Tibial artery (tissue), 4 donors: ENCODE results near the gene C3orf52.
"Not testable (repeated sequence)": the region's sequence is repeated elsewhere in the genome, so short reads cannot be mapped to it uniquely, and the experiment has no call there.

Experiments
- DNase-seq, 2 donors: peaks; one replicate each; pipeline ENCODE4 v3.0.0-alpha.2; 2019
- H3K27ac ChIP-seq, 2 donors: fragments of 200-600 bp; sonication (generic) in 1 of 2; 1 replicate in 1 of 2; 2 replicates in 1 of 2; pipeline ENCODE4 v1.5.1; 2018 to 2019; ENCODE audit warnings: mild to moderate bottlenecking in 1 of 2
- H3K27me3 ChIP-seq, 2 donors: fragments of 200-600 bp; sonication (generic) in 1 of 2; one replicate each; pipeline versions ENCODE4 v1.5.1 to v1.6.0; 2016 to 2019
- H3K36me3 ChIP-seq, 3 donors: fragments of 200-600 bp; sonication (generic) in 2 of 3; one replicate each; pipeline ENCODE4 v1.5.1; 2016 to 2019; ENCODE audit warnings: mild to moderate bottlenecking in 2 of 3
- H3K4me1 ChIP-seq, 4 donors: fragments of 200-600 bp; sonication (generic) in 2 of 4; 1 replicate in 3 of 4; 2 replicates in 1 of 4; pipeline ENCODE4 v1.5.1; 2016 to 2019
- H3K4me3 ChIP-seq, 2 donors: fragments of 200-600 bp; sonication (generic) in 1 of 2; 1 replicate in 1 of 2; 2 replicates in 1 of 2; pipeline ENCODE4 v1.5.1; 2018 to 2019; ENCODE audit warnings: mild to moderate bottlenecking in 2 of 2
- H3K9me3 ChIP-seq, 3 donors: fragments of 200-600 bp; sonication (generic) in 1 of 3; one replicate each; pipeline ENCODE4 v1.5.1; 2016 to 2019
- intact Hi-C: fragments of 100-400 bp; cut with DNase I; formaldehyde crosslinking; loops from one replicate; pipeline ENCODE4 v1.15.0; 2023; ENCODE audit warnings: low total_unique reads
- TF ChIP-seq, protein P1 (sequence below), 2 experiments: fragments of 200-600 bp in 1 of 2; fragments of 450-650 bp in 1 of 2; IDR thresholded peaks; one replicate each; pipeline ENCODE4 v1.5.1; 2017 to 2019; ENCODE audit warnings: antibody characterized with exemption in 2 of 2, mild to moderate bottlenecking in 1 of 2, moderate library complexity in 1 of 2

C3orf52 gene, protein sequence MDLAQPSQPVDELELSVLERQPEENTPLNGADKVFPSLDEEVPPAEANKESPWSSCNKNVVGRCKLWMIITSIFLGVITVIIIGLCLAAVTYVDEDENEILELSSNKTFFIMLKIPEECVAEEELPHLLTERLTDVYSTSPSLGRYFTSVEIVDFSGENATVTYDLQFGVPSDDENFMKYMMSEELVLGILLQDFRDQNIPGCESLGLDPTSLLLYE

DNA sequence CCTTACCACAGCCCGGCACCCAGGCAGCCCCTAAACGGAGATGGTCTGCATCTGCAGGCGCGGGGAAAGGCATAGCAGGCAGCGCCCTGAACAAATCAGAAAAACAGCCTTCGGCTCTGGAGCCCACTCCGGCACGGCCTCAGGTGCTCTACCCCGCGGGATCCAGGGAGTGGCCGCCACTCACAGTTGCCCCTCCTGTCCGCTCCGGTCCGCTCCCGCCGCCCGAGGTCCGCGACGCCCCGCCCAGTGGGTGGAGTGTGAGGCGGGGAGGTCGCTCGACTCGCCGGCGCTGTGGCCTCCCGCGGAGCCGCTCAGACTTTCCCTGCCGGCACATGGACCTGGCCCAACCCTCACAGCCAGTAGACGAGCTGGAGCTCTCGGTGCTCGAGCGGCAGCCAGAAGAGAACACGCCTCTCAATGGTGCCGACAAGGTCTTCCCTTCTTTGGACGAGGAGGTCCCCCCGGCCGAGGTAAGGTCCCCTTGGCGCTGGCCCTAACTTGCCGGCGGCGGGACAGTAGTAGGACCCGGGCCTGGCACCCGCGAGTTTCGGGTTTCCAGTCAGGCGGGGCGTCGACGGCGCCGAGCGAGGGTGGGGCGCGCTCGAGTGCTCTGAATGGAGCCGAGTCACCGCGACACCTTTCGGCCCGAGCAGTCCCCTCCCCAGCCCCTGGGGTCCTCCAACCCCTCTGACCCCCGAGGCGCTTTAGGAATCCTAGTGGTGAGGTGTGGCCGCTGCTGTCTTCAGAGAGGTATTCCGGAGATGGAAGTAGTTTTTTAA is at the start of gene C3orf52:
TSS of gene C3orf52 (plus strand) at position 314 of the 779 bp plus-strand sequence. CDS start at position 333, 19 bp downstream.
- Histone ChIP-seq H3K36me3 (no peaks in the 10 kb centered on the region), H3K27ac (peak within 1 kb of the TSS; percentile 39 to 48), H3K4me3 (peak within 1 kb of the TSS; percentile 50 to 70), H3K4me1 (peaks cover 0 to 21% (median 15%) of the 10 kb centered on the region in 4 donors), H3K9me3 (no peaks in the 10 kb centered on the region), H3K27me3 (no peaks in the 10 kb centered on the region)
- DNase-seq: peak; percentile 80 to 90
- TF ChIP-seq, protein P1, sequence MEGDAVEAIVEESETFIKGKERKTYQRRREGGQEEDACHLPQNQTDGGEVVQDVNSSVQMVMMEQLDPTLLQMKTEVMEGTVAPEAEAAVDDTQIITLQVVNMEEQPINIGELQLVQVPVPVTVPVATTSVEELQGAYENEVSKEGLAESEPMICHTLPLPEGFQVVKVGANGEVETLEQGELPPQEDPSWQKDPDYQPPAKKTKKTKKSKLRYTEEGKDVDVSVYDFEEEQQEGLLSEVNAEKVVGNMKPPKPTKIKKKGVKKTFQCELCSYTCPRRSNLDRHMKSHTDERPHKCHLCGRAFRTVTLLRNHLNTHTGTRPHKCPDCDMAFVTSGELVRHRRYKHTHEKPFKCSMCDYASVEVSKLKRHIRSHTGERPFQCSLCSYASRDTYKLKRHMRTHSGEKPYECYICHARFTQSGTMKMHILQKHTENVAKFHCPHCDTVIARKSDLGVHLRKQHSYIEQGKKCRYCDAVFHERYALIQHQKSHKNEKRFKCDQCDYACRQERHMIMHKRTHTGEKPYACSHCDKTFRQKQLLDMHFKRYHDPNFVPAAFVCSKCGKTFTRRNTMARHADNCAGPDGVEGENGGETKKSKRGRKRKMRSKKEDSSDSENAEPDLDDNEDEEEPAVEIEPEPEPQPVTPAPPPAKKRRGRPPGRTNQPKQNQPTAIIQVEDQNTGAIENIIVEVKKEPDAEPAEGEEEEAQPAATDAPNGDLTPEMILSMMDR (IDR thresholded peaks at IDR 0.05): no peak
- intact Hi-C loops: no loop called here

DNA sequence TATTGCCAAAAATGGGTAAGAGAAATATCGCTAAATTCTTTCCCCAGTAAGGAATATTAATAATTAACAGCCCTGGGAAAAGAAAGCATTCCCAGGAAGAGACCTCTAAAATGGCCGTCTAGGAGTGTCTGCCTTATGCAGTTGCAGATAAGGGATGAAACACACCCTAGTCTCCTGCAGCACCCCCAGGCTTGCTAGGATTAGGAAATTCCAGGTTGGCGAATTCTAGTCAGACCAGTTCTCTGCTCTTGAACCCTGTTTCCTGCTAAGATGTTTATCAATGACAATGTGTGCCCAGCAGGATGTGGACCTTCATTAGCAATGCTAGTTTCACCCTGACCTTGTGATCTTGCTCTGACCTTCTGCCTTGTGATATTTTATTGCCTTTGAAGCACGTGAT is 49.0 kb upstream of the C3orf52 start:
- intact Hi-C loops, H3K9me3 ChIP-seq, H3K4me3 ChIP-seq, H3K36me3 ChIP-seq, H3K27me3 ChIP-seq, H3K27ac ChIP-seq, H3K4me1 ChIP-seq, DNase-seq: not testable (repeated sequence)

DNA sequence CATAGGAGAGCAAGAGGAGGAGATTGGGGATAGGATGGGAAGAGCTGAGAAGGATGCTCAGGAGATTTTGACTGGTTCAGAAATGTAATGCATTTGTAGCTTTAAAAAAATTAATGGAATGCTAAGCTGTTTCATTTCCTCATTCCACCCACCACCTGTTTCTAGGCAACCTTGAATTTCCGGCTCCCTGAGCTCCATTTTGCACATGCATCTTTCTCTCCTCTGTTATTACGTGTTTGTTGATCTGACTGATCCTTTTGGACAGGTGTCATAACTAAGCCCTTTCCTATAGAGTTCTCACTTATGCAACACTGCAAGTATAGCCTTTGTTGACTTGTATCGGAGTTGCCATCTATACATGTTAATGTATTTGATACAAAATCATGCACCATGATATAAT is 47.3 kb upstream of the C3orf52 start:
- intact Hi-C loops: no loop called here
- no peak for DNase-seq
- no peaks in the 10 kb centered on the region for H3K27me3 ChIP-seq
- no peaks in the 10 kb centered on the region for H3K4me1 ChIP-seq
- TF ChIP-seq, protein P1 (IDR thresholded peaks at IDR 0.05): no peak
- no peak overlapping the region for H3K4me3 ChIP-seq
- no peak overlapping the region for H3K27ac ChIP-seq
- no peaks in the 10 kb centered on the region for H3K36me3 ChIP-seq
- no peaks in the 10 kb centered on the region for H3K9me3 ChIP-seq

DNA sequence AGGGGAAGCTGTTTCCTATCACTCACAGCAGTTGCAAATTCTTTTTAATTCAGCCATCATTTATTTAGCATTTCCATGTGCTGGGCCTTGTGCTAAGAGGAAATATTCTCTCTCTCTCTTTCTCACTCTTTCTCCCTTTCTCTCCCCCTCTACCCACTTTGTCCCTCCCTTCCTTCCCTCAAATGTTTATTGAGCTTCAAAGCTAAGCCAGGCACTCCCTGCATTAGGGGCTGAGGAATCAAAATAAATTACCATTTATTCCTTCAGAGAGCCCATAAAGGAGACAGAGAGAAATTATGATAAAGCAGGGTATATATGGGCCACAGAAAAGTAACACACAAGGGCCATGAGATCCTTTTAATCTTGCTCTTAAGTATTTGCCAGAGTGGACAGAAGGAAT is 44.9 kb upstream of the C3orf52 start:
- H3K4me3 ChIP-seq: no peak overlapping the region
- intact Hi-C loops: no loop called here
- no peaks in the 10 kb centered on the region for H3K27me3 ChIP-seq

DNA sequence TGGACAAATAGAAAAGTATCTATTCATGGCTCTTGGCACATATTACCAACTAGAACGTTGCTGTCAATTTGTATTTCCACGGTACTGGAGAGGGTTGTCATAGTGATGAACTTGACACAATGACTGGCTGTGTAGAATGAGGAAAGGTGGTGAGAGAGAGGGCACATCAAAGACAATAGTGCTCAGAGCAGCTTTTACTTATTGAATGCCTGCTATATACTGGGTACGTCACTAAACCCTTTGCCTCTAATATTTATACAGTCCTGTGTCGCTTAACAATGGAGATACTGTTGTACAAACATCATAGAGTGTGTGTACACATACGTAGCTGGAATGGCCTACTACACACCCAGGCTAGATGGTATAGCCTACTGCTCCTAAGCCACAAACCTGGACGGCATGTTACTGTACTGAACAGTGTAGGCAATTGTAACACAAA is 43.3 kb upstream of the C3orf52 start:
- no peak for DNase-seq
- no peaks in the 10 kb centered on the region for H3K4me1 ChIP-seq
- H3K4me3 ChIP-seq: no peak overlapping the region
- TF ChIP-seq, protein P1 (IDR thresholded peaks at IDR 0.05): no peak
- intact Hi-C loops: no loop called here
- no peaks in the 10 kb centered on the region for H3K9me3 ChIP-seq
- no peaks in the 10 kb centered on the region for H3K36me3 ChIP-seq
- no peaks in the 10 kb centered on the region for H3K27me3 ChIP-seq
- no peak overlapping the region for H3K27ac ChIP-seq

More for the DNA sequence above, 44.9 kb upstream of the C3orf52 start:
- no peak overlapping the region for H3K27ac ChIP-seq
- no peak for DNase-seq
- no peaks in the 10 kb centered on the region for H3K36me3 ChIP-seq
- H3K4me1 ChIP-seq: no peaks in the 10 kb centered on the region
- no peaks in the 10 kb centered on the region for H3K9me3 ChIP-seq
- TF ChIP-seq, protein P1 (IDR thresholded peaks at IDR 0.05): no peak

DNA sequence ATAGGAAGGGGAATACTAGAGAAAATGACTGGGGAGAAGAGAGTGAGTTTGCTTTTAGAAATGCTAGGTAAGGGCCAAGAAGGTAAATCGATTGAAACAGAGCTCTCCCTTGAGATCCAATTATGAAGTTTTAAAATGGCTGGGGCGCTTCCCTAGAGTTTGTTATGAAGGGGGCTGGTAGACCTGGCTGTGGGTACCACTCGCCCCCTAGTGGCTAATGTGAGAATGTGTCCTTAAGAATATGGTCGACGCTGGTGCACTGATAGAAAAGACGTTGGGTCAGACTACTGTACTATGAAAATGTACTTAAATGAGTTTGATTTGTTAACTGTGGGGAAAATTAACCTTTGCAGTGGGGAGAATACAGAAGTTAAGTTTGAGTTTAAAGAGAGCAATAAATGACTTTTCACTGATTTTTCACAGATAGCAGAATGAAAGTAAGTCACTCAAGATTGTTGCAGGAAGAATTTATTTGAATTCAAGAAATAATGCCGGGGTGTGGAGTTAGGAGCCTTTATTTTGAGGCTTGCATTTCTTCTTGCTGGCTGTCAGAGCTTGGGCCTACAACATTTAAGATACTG is 42.5 kb upstream of the C3orf52 start:
- H3K27me3 ChIP-seq: no peaks in the 10 kb centered on the region
- H3K4me1 ChIP-seq: no peaks in the 10 kb centered on the region
- H3K9me3 ChIP-seq: no peaks in the 10 kb centered on the region
- peak overlapping the region in 1 of 2 donors; percentile 23 for H3K4me3 ChIP-seq
- DNase-seq: peak in 1 of 2 donors; percentile 23
- TF ChIP-seq, protein P1 (IDR thresholded peaks at IDR 0.05): peak; percentile 68 to 81
- H3K36me3 ChIP-seq: no peaks in the 10 kb centered on the region
- no peak overlapping the region for H3K27ac ChIP-seq
- intact Hi-C loops: no loop called here
